Upper lobe of left lung (tissue), 4 donors: ENCODE measurements around the gene ANAPC5.

Source experiments
- POLR2A ChIP-seq, 4 donors: fragments of 450-650 bp; IDR thresholded peaks; one replicate each; pipeline ENCODE4 v1.5.1; 2016 to 2017; ENCODE audit warnings: antibody characterized with exemption in 4 of 4, mild to moderate bottlenecking in 2 of 4
- POLR2AphosphoS5 ChIP-seq, 2 donors: sonication (generic); formaldehyde crosslinking; IDR thresholded peaks; one replicate each; pipeline ENCODE4 v1.5.1; 2017; ENCODE audit warnings: antibody characterized with exemption in 2 of 2
- TF ChIP-seq, protein P1 (sequence below), 6 experiments: fragments of 450-650 bp in 4 of 6; fragments of 200-600 bp in 2 of 6; sonication (generic) in 2 of 6; IDR thresholded peaks; one replicate each; pipeline ENCODE4 v1.5.1; 2016 to 2019; ENCODE audit warnings: antibody characterized with exemption in 6 of 6

DNA sequence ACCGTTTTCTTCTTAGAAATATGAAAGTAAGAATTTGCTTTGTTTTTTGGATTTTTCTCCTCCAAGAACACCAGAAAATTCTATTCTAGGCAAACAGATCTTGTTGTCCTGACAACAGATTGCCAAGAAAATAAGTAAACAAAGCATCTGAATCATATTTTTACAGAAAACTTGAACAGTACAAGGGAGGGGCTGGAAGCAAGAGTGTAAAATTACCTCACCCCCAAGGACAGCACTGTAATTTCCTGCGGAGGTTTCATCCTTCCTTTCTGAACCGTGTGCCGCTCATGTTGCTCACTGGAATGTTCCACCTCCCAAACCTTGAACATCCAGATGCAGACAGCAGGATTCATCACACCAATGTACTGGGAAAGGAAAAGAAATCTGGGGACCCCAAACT lies 50.3 kb downstream of the ANAPC5 start:
- no peak for TF ChIP-seq POLR2A (IDR thresholded peaks at IDR 0.05)
- TF ChIP-seq, protein P1, sequence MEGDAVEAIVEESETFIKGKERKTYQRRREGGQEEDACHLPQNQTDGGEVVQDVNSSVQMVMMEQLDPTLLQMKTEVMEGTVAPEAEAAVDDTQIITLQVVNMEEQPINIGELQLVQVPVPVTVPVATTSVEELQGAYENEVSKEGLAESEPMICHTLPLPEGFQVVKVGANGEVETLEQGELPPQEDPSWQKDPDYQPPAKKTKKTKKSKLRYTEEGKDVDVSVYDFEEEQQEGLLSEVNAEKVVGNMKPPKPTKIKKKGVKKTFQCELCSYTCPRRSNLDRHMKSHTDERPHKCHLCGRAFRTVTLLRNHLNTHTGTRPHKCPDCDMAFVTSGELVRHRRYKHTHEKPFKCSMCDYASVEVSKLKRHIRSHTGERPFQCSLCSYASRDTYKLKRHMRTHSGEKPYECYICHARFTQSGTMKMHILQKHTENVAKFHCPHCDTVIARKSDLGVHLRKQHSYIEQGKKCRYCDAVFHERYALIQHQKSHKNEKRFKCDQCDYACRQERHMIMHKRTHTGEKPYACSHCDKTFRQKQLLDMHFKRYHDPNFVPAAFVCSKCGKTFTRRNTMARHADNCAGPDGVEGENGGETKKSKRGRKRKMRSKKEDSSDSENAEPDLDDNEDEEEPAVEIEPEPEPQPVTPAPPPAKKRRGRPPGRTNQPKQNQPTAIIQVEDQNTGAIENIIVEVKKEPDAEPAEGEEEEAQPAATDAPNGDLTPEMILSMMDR (IDR thresholded peaks at IDR 0.05), result no peak
- TF ChIP-seq POLR2AphosphoS5 (IDR thresholded peaks at IDR 0.05), result no peak
